ENCODE data around the gene DAZAP1. TPM values are rescaled to one million over a fixed set of nuclear protein-coding genes. Genes with fewer than 3 reads are reported as not detected.

DAZAP1 gene
- total RNA-seq, 1 experiment from 2014 or later, result 151 TPM

- Mint-ChIP-seq H3K9me3 (ENCODE audit: low read depth, unreplicated experiment) (no peaks in the 10 kb centered on the region), H3K27ac (ENCODE audit: unreplicated experiment) (no peak overlapping the region), H3K4me3 (ENCODE audit: low read depth, unreplicated experiment) (peak overlapping the region; percentile 34), H3K4me1 (ENCODE audit: low read depth, unreplicated experiment) (no peaks in the 10 kb centered on the region), H3K27me3 (ENCODE audit: unreplicated experiment) (no peaks in the 10 kb centered on the region), H3K36me3 (ENCODE audit: insufficient read depth, unreplicated experiment) (peaks cover 13% of the 10 kb centered on the region)
- intact Hi-C loops (cut with micrococcal nuclease; ENCODE audit: unreplicated experiment), result no loop called here
- CTCF ChIA-PET, result no interaction called here
- no peak for TF ChIP-seq CTCF (IDR thresholded peaks at IDR 0.05; ENCODE audit: unreplicated experiment)
- BruUV-seq (replicated peaks), result no TSS peak
- peak; percentile 60 for DNase-seq
Measured at GRCh38 chr19:1468821-1469254, 61.5 kb downstream of the DAZAP1 start.

GRCh38 chr19:1469255-1470054 lies 62.1 kb downstream of the DAZAP1 start:
- CTCF ChIA-PET, result no interaction called here
- H3K4me1 Mint-ChIP-seq (ENCODE audit: low read depth, unreplicated experiment), result no peaks in the 10 kb centered on the region
- no TSS peak for BruUV-seq (replicated peaks)
- H3K36me3 Mint-ChIP-seq (ENCODE audit: insufficient read depth, unreplicated experiment), result peaks cover 13% of the 10 kb centered on the region
- H3K9me3 Mint-ChIP-seq (ENCODE audit: low read depth, unreplicated experiment), result no peaks in the 10 kb centered on the region
- peak overlapping the region; percentile 68 for H3K4me3 Mint-ChIP-seq (ENCODE audit: low read depth, unreplicated experiment)
- TF ChIP-seq CTCF (IDR thresholded peaks at IDR 0.05; ENCODE audit: unreplicated experiment), result no peak
- H3K27me3 Mint-ChIP-seq (ENCODE audit: unreplicated experiment), result no peaks in the 10 kb centered on the region
- H3K27ac Mint-ChIP-seq (ENCODE audit: unreplicated experiment), result no peak overlapping the region
- peak; percentile 56 for DNase-seq
- intact Hi-C loops (cut with micrococcal nuclease; ENCODE audit: unreplicated experiment), result no loop called here

GRCh38 chr19:1470055-1470304 lies 62.6 kb downstream of the DAZAP1 start:
- no peak for TF ChIP-seq CTCF (IDR thresholded peaks at IDR 0.05; ENCODE audit: unreplicated experiment)
- Mint-ChIP-seq H3K9me3 (ENCODE audit: low read depth, unreplicated experiment) (no peaks in the 10 kb centered on the region), H3K27me3 (ENCODE audit: unreplicated experiment) (no peaks in the 10 kb centered on the region), H3K4me1 (ENCODE audit: low read depth, unreplicated experiment) (no peaks in the 10 kb centered on the region), H3K27ac (ENCODE audit: unreplicated experiment) (no peak overlapping the region), H3K36me3 (ENCODE audit: insufficient read depth, unreplicated experiment) (peaks cover 13% of the 10 kb centered on the region), H3K4me3 (ENCODE audit: low read depth, unreplicated experiment) (peak overlapping the region; percentile 68)
- BruUV-seq (replicated peaks), result no TSS peak
- intact Hi-C loops (cut with micrococcal nuclease; ENCODE audit: unreplicated experiment), result no loop called here
- CTCF ChIA-PET, result interaction anchor here (0.5 kb wide), 1 partner anchor 16 kb away, joined by 3 read pairs; no protein-coding TSS in a partner anchor
- DNase-seq, result no peak

- no TSS peak for BruUV-seq (replicated peaks)
- Mint-ChIP-seq H3K4me3 (ENCODE audit: low read depth, unreplicated experiment) (peak overlapping the region; percentile 68), H3K27me3 (ENCODE audit: unreplicated experiment) (no peaks in the 10 kb centered on the region), H3K4me1 (ENCODE audit: low read depth, unreplicated experiment) (no peaks in the 10 kb centered on the region), H3K9me3 (ENCODE audit: low read depth, unreplicated experiment) (no peaks in the 10 kb centered on the region), H3K27ac (ENCODE audit: unreplicated experiment) (no peak overlapping the region), H3K36me3 (ENCODE audit: insufficient read depth, unreplicated experiment) (peaks cover 13% of the 10 kb centered on the region)
- peak; percentile 59 for DNase-seq
- intact Hi-C loops (cut with micrococcal nuclease; ENCODE audit: unreplicated experiment), result no loop called here
- CTCF ChIA-PET, result interaction anchor here (0.5 kb wide), 1 partner anchor 16 kb away, joined by 3 read pairs; no protein-coding TSS in a partner anchor
- no peak for TF ChIP-seq CTCF (IDR thresholded peaks at IDR 0.05; ENCODE audit: unreplicated experiment)
Measured at GRCh38 chr19:1470305-1471009, 63.1 kb downstream of the DAZAP1 start.

Data from Calu3 (cell line).